Uterus (tissue), 2 donors: ENCODE measurements around the gene CD22.

Source experiments
- POLR2A ChIP-seq, 2 donors: fragments of 450-650 bp; IDR thresholded peaks; one replicate each; pipeline ENCODE4 v1.6.1; 2016; ENCODE audit warnings: antibody characterized with exemption in 2 of 2, mild to moderate bottlenecking in 1 of 2, moderate library complexity in 1 of 2
- TF ChIP-seq, protein P1 (sequence below), 4 experiments: fragments of 200-600 bp in 2 of 4; fragments of 450-650 bp in 2 of 4; sonication (generic) in 2 of 4; IDR thresholded peaks; one replicate each; pipeline ENCODE4 v1.5.1; 2016 to 2019; ENCODE audit warnings: antibody characterized with exemption in 4 of 4, mild to moderate bottlenecking in 2 of 4, moderate library complexity in 1 of 4

DNA sequence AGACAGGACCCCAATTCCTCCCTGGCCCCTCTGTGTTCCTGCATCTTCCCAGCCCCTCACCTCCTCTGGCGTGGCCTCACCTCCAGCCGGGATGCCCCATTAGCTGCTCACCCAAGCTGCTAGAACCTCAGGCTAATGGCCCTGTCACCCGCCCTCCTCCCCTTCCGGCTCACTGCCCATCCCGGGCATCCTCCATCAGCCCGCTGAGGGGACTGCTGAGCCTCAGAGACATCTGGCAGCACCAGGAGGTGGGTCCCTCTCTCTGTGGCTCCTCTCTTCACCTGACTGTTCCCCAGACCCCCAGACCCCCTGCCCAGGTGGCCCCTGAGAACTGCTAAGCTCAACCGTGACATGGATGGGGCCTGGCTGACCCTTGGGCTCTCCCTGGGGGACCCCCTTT lies 21.6 kb downstream of the CD22 start:
- TF ChIP-seq, protein P1, sequence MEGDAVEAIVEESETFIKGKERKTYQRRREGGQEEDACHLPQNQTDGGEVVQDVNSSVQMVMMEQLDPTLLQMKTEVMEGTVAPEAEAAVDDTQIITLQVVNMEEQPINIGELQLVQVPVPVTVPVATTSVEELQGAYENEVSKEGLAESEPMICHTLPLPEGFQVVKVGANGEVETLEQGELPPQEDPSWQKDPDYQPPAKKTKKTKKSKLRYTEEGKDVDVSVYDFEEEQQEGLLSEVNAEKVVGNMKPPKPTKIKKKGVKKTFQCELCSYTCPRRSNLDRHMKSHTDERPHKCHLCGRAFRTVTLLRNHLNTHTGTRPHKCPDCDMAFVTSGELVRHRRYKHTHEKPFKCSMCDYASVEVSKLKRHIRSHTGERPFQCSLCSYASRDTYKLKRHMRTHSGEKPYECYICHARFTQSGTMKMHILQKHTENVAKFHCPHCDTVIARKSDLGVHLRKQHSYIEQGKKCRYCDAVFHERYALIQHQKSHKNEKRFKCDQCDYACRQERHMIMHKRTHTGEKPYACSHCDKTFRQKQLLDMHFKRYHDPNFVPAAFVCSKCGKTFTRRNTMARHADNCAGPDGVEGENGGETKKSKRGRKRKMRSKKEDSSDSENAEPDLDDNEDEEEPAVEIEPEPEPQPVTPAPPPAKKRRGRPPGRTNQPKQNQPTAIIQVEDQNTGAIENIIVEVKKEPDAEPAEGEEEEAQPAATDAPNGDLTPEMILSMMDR (IDR thresholded peaks at IDR 0.05), result no peak
- no peak for TF ChIP-seq POLR2A (IDR thresholded peaks at IDR 0.05)
